Measurements from ENCODE around the gene URM1.

Gene URM1

DNA sequence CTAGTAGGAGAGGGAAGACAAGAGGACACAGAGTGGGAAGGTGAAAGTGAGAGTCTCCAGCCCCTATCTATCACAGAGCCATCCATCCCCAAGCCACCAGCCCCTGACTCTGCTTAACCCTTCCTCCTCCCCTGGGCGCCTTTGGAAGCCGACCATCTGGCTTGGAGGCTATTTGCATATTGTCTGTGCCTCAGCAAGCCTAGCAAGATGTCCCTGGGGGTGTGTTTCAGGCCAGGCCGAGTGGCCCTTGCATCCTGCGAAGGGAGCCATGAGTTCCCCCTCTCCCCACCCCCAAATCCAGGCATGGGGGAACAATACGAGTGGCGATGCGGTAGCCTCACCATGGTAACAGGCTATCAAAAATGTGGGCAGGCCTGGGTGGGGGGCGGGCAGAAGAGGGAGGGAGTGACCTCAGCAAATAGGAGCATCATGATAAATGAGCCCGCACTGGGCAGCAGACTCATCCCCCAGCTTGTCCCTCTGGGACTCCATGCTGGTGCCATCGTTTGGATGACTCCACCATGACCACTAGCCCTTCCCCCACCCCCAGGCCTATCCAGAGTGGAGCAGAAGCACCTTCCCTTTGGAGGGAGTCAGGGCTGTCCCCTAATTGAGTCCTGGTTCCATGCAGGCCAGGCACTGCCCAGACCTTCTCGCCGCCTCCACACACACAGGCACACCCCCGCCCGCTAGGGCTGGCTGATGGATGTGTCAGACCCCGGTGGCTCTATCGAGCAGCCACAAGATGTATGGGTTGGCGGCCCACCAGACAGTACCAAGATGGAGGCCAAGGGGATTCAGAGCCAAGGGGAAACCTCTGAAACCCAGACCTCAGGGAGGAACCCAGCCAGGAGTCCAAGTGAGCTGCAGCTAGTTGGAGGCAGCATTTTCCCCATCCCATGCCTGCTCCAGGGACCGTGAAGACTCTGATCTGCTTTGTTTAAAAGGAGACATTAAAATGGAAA lies 14.6 kb downstream of the URM1 start:
- no peak for DNase-seq (ENCODE audit: low read depth)

DNA sequence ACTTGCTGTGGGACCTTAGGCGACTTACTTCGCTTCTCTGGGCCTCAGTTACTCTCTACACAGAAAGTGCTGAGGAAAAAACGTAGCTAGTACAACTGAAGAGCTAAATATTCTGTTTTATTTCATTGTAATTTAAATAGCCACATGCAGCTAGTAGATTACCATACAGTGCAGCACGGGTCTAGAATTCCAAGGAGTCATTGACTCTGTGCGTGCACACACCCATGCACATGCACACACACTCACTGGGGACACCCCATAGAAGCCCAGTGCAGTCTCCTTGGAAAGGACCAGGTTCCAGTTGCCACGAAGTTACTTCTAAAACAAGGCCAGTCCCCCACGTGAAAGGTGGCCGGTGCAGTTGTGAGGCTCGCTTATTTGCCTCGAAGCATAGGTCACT lies 17.0 kb downstream of the URM1 start:
- no peak for DNase-seq (ENCODE audit: low read depth)

DNA sequence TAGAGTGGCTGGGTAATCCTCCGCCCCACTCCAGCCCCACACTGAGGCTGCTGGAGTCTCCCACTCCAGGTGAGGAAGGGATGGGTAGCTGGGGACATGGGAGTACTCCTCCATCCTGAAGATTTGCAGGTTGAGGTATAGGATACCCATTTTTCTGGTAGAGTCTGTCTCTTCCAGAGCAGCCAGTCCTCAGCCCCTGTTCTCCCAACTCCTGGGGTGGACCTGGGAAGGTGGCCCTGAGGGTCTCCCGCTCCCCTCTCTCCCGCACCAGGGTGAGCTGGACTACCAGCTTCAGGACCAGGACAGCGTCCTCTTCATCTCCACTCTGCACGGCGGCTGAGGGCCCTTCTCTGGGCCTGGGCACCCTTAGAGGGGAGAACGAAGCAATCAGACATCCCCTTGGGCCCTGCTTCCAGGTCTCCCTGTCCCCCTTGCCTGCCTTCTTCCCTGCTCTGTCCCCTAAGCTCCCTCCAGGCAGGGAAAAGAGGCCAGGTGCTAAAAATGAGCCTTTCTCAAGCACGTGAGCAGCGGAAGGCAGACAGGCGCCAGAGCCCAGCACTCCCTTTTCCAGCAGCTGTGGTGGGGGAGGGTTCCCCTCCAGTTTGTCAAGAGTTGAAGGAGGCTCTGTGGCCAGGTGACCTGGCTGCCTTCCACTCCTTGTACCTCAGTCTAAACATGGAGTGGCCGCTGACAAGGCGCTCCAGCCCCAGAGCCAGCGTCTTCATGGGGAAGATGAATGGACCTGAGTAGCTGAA lies 18.4 kb downstream of the URM1 start:
- no peak for DNase-seq (ENCODE audit: low read depth)

DNA sequence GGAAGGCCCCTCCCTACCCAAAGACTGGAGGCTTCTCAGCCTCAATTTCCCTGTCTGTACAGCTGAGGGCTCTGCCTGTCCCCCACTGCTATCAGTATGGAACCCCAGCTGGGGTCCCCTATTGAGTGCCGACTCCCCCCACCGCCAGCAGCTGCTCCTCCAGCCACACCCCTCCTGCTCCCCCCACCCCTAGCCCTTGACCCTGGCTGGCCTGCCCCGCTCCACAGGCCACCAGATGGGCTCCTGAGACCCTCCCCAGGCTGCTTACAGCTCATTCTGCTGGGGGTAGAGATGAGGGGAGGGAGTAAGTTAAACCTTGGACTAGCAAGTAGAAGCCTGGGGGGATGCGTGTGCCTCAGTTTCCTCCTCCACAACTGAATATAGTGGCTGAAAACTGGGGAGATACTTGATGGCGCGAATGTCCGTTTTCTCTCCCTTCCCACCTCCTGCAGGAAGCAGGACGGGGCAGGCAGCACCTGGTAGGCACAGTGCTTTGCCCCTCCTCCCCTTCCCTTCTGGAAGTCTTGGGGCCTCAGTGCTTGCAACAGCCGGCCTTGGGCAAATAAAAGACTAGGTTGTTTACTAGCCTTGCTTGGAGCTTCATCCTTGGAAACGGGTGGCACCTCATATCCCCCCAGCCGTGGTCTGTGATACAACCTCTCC lies 19.1 kb downstream of the URM1 start:
- DNase-seq (ENCODE audit: low read depth) = no peak

DNA sequence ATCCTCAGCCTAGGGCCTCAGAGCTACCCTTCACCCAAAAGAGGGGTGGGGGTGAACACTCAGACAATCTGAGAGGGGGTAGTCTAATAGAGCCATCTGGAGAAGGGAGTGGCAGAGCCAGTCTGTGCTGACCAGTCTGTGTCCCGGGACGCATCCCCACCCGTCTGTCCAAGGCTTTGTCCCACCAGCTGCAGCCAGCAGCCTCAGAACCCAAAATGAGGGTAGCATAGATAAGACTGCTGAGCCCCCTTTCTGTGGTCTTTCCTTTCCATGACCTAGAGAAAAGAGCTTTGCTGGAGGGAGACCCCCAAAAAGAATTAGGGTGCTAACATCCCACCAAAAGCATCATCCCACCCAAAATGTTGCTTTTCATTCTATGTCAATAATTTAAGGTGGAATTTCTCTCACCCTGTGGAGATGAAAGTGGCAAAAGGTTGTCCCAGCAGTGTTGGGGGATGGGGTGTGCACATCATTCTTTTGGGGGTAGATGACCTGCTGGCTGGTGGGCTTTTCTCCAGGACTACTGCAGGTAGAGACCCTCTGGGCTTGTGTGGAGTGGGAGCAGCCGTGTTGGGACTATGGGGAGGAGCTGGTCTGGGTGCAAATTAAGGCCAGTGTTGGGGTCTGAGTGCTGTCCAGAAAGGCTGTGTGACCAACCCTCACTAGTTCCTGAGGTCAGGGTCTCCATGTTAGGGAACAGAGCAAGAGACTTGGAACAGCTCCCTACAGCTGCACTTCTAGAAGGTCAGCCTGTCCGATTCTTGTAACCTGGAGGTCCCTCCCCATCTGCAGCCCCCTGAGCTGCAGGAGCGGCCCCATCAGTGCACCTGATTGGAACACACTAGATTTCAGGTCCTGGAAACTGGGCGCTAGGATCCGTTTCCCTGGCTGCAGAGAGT lies 19.9 kb downstream of the URM1 start:
- DNase-seq (ENCODE audit: low read depth) = no peak

DNA sequence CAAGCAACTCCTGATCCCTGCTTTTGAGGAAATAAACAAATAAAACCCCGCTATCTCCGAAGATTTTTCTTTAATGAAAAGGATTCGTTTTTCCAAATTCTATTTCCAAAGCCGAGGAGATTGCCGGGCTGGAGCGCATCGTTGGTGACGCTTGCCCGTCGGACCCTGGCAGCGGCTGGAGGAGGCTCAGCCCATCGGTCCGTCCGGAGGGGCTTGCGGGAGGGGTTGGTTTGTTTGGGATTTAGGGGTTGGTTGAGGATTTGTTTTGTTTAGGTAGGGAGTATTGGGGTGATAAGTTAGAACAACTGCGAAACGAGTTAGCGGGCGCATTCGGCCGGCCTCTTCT lies 20.8 kb downstream of the URM1 start:
- DNase-seq (ENCODE audit: low read depth) = no peak

DNA sequence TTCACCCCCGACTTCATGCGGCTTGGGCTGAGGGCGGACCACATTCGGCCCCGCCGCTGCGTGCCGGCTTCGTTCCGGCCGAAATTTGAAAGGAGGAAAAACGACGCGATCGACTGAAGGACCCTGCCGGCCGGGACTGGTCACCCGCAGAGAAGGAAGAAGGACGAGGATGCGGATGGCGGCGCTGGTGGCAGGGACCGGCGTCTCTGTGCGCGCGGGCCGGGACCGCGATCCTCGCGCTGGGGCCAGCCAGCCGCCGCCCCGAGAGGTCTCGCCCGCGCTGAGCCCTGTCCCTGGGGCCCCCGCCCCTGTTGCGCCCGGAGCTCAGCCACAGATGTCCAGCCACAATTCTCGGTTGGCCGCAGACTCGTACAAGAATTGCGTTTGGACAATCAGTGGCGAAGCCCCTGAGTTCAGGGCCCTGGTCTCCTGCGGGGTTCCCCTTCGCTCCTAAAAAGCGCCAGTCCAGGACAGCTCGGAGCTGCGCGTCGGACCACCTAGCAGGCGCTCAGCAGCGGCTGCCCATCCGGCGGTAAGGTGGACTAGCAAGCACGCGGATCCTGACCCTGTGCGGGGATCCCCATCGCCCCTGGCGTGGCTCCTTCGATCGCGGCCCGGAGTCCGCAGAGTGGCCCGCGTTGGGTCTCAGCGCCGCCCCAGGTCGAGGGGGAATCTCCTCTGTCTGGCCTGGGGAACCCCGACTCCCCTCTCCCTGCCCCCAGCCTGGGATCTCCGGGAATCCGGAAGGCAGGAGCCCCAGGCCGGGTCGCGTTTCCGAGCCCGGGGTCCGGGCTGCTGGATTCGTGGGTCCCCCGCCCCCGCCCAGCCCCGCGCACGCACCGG lies 21.3 kb downstream of the URM1 start:
- DNase-seq (ENCODE audit: low read depth) = no peak

DNA sequence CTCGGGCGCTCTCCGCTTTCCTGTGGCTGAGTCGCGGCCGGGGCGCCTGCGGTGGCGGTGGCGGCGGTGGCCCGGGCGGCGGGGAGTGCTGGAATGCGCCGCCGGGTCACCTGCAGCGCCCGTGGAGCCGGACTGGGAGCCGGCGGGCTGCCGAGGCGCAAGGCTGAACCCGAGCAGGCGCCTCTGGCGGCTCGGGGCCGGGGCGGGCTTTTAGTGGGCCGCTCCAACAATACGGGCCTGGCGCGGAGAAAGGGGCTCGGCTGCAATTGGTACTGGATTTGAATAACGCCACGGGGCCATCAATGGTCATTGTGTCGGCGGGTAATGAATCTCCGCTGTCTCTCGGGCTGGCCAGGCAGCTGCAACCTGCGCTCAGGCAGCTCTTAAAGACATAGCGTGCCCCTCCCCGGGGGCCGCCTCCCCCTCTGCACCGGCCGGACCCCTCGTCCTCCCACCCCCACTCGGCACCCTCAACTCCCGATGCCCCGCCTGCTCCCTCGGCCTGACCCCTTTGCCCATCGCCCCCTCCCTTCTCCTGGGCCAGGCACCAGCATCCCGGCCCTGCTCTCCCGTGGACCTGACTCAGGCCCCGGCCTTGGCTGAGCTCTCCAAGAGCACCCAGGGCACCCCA lies 22.1 kb downstream of the URM1 start:
- no peak for DNase-seq (ENCODE audit: low read depth)

DNA sequence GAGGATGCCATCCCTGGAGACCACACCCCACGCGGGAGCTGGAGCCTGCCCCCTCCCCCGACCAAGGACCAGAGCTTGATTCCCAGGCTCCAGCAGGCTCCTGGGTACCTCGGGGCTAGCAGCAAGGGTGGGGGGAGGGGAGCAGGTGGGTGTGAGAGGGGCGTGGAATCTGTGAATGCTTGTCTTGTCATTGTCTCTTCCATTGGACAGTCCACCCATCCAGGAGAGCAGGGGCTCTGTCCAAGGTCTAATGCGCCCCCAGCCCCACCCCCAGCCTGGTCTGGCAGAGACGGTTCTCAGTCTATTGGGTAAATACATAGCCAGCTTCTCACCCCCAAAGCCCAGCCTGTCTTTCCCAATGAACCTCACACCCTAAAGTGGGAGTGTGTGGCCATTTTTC lies 22.8 kb downstream of the URM1 start:
- no peak for DNase-seq (ENCODE audit: low read depth)

DNA sequence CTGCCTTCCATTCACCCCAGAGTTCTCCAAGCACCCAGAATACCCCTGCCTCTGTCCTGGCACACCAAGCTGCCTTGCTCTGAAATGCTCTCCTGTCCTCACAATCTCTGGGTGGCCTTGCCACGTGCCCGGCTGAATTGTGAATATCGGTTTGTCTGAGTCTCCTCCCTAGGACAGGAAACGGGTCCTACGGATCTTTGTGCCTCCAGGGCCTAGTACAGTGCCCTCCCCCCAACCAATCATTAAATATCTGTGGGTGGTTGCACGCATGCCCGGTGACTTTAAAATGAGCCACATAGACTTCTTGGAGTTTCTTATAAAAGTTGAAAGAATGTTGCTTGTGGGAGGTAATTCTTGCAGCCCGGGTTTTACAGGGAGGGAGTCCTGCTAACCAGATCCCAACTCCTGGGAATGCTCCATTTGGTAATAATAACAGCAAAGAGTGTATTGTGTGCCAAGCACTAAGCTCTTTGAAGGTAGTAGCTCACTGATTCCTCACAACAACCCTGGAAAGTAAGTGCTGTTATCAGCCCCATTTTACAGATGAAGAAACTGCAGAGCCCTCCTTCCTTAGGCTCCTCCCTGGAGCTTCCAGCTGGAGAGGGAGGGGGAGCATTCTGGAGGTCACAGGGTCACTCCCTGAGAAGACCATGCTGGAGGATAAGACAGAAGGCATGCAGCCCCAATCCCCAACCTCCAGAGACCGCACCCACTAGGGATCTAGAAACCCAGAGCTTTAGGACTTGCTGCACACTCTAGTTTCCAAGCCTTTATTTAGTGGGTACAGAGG lies 23.4 kb downstream of the URM1 start:
- DNase-seq (ENCODE audit: low read depth) = no peak

DNA sequence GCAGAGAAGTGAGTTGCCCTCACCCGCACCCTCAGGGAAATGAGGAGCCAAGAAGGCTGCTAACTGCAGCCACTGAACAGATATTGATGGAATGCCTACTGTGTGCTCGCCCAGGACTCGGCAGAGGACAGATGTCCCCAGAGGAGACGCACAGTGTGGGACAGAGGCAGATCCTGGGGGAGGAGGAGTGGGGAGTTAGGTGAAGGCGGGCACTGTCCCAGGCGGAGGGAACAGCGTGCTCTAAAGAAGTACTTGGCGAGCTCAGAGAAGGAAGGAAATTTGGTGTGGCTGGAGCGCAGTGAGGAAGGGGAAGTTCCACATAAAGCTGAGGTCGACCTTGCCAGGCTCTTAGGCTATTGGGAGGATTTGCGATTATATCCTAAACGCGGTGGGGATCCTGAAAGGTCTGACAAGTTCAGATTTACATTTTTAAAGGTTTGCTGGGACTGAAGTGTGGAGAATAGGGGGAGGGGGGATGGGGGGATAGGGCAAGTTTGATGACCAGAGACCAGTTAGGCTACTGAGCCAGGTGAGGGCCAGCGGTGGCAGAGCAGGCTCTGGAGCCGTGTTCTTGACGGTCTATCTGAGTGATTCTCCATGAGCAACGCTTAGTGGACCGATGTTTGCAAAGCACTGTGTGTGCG lies 25.9 kb downstream of the URM1 start:
- DNase-seq (ENCODE audit: low read depth) = no peak

DNA sequence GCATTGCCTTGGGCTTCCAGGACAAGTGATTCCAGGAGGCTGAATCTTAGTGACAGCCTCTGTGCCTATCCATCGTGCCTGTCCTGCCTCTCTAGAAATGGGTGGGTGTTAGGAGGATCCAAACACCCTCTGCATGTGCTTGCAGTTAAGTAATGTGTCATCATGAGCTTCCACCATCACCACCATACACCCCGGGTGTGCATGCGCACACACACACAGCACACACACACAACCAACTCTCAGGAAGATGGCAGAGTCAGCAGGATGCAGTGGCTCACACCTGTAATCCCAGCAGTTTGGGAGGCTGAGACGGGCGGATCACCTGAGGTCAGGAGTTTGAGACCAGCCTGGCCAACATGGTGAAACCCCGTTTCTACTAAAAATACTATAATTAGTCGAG lies 26.7 kb downstream of the URM1 start:
- DNase-seq (ENCODE audit: low read depth) = no peak

DNA sequence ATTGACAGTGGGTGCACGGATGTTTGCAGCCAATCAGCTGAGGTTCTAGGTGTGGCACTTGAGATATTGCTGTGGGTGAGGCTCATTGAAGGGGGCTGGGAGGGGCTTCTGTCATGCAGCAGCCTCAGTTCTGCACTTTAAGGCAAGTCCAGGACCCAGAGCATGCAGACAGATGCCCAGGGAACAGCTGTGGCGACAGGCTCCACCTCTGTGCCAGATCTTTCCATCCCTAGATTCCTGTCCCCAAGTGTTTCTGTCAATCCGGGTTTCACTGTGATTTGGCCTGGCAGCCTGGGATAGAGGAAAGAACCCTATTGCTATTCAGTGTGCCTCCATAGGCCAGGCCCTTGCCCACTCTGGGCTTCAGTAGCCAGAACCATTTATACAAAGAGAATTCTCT lies 28.7 kb downstream of the URM1 start:
- no peak for DNase-seq (ENCODE audit: low read depth)

DNA sequence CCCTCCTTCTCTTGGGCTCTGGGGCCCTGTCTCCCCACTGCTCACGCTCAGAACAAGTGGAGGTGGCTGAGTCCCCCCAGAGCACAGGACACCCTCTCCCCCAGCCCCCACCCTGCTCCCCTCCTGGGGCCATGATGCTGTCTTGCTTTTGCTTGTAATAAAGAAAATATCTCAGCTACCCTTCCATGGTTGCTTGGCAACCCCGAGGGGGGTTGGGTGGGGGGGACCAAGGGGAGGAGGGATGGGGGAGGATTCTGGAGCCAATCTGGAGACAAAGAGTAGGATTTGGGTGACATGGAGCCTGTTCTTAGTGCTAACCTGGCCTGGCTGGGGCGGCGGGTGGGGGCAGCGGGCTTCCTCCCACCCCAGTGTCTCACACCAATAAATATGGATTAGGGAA lies 33.4 kb downstream of the URM1 start:
- no peak for DNase-seq (ENCODE audit: low read depth)

DNA sequence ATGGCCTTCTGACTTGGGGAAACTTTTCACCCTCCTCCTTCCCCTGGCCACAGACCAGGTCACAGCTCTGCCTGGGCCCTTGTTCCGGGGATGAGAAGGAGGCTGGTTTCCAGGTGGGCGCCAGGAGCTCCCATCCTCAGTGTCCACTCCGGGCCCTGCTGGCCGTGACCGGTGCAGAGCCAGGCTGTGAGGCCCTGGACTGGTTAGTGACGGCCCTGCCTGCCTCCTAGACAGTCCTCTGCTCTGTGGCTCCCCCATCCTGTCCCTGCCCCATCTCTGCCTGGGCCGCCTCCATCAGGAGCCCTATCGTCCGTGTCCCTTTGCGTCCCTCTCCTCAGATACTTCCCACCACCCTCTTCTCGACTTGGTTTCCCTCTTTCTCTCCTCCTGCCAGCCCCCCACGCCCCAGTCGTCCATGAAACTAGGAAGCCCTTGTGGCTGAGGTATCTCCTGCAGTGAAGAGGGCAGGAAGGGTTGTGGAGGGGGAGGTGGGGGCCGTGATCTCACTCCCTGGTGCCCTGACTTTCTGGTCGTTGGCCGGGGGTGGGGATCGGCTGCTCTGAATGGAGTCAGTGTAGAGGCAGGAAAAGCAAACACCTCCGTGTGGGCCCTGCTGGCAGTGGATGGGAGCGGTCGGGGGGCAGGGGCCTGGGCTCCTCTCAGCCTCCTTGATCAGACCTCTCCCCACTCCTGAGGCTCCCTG lies 34.1 kb downstream of the URM1 start:
- no peak for DNase-seq (ENCODE audit: low read depth)

DNA sequence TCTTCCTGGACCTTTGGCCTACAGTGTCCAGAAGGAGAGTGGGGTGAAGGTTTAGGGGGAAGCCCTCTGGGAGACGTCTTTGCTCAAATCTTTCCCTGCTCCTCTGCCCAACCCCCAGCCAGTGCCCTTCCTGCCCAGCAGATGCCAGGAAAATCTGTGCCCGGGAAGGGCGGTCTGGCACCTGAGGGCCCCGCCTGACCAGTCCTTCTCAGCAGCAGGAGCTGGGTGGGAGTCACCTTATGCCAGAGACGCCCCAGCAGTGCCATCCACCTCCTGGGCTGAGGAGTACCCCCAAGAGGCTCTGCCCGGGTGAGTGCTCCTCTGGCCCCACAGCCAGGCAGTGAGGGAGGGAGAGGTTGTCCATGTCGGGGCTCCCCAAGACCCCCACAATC lies 34.6 kb downstream of the URM1 start:
- no peak for DNase-seq (ENCODE audit: low read depth)

DNA sequence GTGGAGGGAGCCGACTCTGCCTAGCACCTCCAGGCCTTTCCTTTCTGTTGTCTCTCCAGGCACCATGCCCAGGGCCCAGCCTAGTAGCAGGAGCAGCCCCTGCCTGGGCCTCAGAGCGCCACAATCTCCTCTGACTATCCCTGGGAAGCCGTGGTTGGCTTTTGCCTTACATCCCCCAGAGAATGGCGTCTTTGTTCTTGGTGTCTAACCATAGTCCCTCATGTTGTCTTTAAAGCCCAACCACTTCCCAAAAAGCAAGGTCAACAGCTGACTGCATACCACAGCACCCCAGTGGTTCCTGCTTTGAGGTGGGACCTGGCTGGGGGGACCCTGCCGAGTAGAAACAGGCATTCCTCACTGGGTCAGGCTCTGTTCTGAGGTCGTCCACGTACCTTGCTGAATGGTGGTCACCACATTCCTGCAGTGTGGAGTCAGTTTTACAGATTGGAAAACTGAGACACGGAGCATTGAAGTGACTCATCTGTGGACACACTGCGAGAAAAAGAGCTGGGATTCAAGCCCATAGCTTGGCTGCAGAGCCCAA lies 35.7 kb downstream of the URM1 start:
- DNase-seq (ENCODE audit: low read depth) = no peak

DNA sequence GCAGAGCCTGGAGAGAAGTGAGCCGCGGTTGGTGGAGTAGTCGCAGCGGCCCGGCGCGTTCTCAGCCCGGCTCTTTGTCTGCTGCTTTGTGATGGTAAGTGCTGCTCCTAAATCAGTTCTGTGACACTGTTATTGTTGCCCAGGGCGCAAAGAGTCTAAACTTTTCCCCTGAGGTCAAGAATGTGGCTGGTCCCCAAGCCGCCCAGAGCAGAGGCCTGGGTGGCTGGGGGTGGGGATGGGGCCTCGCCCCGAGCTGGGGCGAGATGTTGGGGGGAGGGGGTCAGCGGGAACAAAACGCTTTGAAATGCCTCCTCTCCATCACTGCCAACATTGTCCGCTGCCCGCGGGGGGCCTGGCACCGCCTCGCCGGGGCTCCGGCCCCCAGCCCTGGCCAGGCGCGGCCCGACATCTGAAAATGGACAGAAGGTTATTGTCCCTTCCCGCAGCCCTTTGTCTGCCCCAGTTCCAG lies 37.8 kb downstream of the URM1 start:
- DNase-seq (ENCODE audit: low read depth) = no peak

Data from stimulated activated CD8-positive, alpha-beta memory T cell treated with anti-CD3 and anti-CD28 coated beads, Interleukin-4, amount 100 ng/mL, for 24 hours (primary cell).